T1000 (cell line): ENCODE results near the gene TPM1.
"Not testable (repeated sequence)": the region's sequence is repeated elsewhere in the genome, so short reads cannot be mapped to it uniquely, and the experiment has no call there.

Experiments used
- DNase-seq: peaks from one replicate; lab custom pipeline; 2025; ENCODE audit warnings: mixed read lengths; lab: John Stamatoyannopoulos, UW

Gene TPM1

DNA sequence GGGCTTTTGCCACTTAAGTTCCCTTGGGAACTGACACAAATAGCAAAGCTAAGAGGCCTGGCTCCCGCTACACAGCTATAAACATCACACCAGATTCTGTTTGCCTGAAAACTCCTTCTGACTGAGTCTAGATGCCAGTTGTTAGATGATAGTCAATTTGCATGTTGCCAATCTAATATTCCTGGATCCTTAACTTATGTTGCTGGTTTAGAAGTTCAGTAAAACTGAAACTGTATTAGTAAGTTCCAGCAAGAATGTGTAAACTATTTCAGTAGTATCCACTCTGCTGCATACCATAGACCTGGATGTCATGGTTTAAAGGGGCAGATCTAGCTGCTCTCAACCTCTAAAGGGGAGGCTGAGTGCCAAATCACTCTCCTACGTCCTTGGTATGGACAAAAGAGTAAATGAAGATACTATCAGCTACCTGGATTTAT lies 52.0 kb downstream of the TPM1 start:
- DNase-seq = no peak

DNA sequence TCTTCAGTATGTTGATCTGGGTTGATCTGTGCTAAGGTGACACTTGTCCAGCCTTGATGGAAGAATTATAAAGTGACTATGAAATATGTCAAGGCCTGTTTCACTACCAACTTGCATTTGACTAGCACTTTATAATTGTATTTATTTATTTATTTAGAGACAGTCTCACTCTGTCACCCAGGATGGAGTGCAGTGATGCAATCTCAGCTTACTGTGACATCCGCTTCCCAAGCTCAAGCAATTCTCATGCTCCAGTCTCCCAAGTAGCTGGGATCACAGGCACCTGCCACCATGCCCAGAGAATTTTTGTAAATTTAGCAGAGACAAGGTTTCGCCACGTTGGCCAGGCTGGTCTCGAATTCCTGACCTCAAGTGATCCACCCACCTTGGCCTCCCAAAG lies 53.6 kb downstream of the TPM1 start:
- no peak for DNase-seq

DNA sequence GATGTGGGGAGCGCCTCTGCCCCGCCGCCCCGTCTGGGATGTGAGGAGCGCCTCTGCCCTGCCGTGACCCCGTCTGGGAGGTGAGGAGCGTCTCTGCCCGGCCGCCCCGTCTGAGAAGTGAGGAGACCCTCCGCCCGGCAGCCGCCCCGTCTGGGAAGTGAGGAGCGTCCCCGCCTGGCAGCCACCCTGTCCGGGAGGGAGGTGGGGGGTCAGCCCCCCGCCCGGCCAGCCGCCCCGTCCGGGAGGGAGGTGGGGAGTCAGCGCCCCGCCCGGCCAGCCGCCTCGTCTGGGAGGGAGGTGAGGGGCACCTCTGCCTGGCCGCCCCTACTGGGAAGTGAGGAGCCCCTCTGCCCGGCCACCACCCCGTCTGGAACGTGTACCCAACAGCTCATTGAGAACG lies 56.4 kb downstream of the TPM1 start:
- DNase-seq = not testable (repeated sequence)

DNA sequence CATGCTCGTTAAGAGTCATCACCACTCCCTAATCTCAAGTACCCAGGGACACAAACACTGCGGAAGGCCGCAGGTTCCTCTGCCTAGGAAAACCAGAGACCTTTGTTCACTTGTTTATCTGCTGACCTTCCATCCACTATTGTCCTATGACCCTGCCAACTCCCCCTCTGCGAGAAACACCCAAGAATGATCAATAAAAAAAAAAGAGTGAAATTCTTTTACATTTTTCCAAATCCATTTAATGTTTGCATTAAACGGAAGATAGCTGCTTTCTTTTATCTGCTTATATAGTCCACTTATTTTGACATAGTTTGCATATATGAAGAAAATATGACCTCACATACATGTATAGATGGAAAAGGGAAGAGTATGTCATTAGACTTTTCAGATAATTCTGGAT lies 57.0 kb downstream of the TPM1 start:
- DNase-seq = not testable (repeated sequence)

GRCh38 chr15:63103416-63103815 lies 60.9 kb downstream of the TPM1 start:
- no peak for DNase-seq

DNA sequence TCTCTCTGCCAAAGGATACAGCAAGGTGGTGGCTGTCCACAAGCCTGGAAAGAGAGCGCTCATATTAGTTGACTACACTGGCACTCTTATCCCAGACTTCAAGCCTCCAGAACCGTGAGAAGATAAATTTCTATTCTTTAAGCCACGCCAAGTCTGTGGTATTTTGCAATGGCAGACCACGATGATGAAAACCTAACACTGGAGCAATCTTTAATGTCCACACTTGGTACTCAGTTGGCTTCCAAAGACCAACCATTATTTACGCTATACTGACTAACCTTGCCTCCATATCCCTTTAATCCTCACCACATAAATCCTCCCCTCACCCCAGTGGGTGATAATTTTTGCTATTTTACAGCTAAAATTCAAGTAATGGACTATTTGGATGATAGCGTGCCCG lies 62.2 kb downstream of the TPM1 start:
- no peak for DNase-seq

DNA sequence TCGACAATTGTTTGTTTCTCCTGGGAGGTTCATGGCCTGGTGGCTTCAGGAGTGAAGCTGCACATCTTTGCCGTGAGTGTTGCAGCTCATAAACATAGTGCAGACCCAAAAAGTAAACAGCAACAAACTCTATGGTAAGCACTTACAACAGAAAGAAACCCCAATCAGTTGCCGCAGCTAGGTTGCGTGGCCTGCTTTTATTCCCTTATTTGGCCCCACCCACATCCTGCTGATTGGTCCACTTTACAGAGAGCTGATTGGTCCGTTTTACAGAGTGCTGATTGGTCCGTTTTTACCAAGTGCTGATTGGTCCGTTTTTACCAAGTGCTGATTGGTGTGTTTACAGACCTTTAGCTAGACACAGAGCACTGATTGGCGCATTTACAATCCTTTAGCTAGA lies 62.8 kb downstream of the TPM1 start:
- peak; percentile 28 for DNase-seq

DNA sequence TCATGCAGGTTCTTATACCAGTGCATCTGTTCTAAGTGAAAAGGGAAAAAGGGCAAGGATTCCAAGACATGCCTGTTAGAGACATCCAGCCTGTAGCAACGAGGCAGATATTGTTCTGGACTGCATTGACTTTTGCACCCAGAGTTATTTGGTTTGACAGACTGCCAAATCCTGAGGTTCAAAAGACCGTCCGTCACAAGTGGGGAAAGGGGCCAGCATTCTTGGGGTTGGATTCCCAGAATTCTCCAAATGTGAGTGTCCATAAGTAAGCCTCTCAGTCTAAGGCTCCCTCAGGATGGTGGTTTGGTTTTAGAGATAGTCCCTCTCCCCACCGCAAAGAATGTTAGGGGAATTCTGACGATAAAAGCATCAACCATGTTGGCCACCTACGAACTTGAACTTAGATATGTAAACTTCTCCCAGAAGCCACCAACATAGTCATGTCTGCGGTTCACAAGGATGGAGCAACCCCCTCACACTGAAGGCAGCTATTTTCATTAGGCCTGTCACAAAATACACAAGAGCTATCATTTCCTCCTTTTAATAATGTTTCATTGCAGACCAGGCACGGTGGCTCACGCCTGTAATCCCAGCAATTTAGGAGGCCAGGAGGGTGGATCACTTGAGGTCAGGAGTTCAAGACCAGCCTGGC lies 65.5 kb downstream of the TPM1 start:
- DNase-seq = peak; percentile 91

GRCh38 chr15:63109498-63109897 lies 67.0 kb downstream of the TPM1 start:
- DNase-seq = no peak

GRCh38 chr15:63109920-63110319 lies 67.4 kb downstream of the TPM1 start:
- no peak for DNase-seq

DNA sequence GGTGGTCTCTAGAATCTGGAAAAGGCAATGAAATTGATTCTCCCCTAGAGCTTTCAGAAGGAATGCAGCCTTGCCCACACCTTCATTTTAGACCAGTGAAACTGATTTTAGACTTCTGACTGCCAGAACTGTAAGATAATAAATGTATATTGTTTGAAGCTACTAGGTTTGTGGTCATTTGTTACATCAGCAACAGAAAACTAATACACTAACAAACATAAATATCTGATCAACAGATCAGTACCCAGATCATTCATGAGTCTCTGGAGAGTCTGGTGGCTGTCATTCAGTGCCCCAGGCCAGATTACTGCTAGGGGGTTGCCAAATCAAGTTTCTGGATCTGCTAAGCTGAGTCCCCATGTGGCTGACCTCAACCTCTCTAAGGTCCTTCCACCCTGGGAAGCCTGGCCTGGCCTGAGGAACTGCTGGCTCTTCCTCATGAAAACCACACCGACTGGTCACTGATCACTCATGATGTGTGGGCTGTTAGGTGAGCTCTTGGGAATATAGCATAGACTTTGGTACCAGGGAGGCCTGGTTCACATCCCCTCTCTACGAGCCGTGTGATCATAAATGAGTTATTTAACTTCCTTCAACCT lies 68.0 kb downstream of the TPM1 start:
- DNase-seq = peak; percentile 45

- DNase-seq = no peak
Measured at GRCh38 chr15:63111481-63111880, 68.9 kb downstream of the TPM1 start.

- no peak for DNase-seq
Measured at GRCh38 chr15:63112871-63113270, 70.3 kb downstream of the TPM1 start.

GRCh38 chr15:63114465-63114864 lies 71.9 kb downstream of the TPM1 start:
- DNase-seq = no peak
